ENCODE measurements around the gene ZNF236.
A peak's percentile ranks its signal among the peaks of the same experiment; 100 is the strongest.

The ZNF236 gene

DNA sequence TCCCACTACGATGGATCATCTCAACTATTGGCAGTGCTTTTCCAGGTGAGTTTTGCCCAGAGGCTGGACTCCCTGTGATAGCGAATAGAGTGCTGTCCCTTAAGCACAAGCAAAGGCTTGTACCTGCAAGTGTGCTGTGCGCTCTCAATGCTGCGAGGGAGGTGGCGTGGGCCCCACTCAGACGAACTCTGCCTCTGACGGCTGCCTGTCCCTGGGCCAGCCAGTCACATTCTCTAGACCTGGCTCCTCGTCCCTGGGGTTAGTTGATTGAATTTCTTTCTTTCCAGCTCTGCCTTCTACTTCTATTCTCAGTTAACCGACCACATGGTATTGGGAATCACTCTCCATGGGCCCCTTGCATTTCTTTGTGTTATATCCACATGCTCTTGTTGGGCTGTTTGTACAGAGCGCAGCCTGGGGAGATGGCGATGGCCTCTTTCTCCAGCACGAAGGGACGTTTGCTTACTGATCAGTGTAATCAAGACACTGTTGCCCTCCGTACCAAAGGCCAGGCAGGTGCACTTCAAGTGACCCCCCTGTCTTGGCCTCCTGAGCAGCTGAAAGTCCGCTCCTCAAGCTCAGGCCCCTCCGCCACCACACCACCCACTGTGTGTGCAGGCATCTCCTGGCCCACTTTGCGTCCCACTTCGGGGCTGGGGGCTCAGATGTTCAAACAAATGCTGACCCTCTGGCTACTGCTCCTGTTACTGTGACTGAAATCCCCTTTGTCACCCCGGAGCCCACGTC lies 151.3 kb downstream of the ZNF236 start:
- no peak for DNase-seq (ENCODE audit: low spot score)

DNA sequence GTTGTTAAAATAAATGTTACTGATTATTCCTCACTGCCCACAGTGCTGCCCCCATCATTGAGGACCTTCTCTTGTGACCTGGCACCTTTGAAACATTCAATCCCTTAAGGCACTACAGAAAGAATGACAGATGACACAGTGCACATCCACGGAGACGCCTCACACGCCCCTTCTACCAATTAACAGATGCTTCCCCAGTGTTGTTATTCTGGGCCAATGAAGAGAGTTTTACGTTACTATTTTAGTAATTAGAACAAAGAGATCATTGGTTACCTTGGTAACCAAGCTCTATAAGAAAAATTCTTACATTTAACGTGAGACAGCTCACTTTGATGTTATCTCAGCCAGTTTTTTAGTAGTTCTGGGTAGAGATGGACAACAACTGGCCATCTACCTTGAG lies 152.0 kb downstream of the ZNF236 start:
- no peak for DNase-seq (ENCODE audit: low spot score)

DNA sequence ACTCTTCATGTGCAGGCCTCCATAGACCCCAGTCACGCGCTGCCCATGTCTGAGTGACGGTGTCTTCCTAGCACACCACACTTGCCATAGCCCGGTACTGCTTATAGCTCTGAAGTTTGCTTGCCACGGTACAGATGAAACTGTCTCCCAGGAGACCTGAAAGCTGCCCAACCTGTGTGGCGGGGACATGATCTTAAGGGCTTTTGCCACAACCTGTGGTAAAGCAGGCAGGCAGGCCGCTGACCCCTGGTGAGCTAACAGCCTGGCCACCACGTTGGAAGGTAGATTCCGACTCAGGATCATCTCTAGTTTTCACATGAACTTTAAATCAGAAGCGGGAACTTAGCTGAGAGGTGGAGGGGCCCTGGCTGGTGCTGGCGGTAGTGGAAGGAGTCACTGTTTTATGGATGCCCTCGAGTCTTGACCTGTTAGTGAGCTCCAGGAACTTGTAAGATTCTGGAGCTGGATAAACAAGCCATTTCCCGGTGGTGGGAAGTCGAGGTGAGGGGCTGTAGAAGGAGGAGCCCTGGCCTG lies 153.3 kb downstream of the ZNF236 start:
- DNase-seq (ENCODE audit: low spot score): no peak

DNA sequence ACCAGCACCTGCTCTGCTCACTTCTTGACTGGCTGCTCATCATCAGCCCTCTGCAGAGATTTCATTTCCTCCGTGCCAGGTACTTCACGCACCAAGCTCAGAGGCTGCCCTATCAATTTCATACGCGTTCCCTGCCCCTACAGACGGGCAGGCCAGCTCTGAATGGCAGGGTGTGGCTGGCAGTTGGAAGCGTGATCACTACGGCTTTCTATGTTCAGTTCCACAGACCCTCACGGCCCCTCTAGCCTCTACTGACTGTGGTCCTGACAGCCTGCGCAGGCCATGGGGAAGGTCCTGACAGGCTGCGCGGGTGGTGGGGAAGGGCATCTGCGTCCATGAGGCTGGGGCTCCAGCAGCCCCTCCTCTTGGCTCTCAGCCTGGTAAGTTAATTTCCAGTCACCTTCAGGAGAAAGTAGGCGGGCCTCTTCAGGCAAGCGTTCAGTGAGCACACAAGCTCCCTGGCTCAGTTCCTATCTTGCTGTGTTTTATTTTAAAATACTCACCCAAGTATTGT lies 154.8 kb downstream of the ZNF236 start:
- no peak for DNase-seq (ENCODE audit: low spot score)

DNA sequence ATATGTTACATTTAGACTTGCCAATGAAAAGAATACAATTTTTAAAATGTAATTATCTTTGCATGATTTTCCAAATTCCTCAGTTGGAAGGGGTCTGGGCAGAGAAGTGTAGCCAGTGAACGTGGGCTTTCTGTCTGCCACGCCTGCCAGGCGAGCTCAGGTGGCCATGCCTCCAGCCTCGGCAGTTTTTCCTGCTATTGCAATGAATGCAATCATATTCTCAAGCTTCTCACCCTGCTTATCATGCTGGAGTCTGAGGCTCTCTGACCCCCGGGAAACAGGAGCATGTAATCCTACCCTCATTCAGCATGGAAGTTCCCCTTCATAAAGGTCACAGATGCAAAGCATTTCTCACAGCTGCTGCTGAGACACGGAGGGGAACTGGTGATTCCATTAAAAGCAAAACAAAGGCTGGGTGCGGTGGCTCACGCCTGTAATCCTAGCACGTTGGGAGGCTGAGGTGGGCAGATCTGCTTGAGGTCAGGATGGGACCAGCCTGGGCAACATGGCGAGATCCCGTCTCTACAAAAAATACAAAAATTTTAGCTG lies 155.4 kb downstream of the ZNF236 start:
- no peak for DNase-seq (ENCODE audit: low spot score)

DNA sequence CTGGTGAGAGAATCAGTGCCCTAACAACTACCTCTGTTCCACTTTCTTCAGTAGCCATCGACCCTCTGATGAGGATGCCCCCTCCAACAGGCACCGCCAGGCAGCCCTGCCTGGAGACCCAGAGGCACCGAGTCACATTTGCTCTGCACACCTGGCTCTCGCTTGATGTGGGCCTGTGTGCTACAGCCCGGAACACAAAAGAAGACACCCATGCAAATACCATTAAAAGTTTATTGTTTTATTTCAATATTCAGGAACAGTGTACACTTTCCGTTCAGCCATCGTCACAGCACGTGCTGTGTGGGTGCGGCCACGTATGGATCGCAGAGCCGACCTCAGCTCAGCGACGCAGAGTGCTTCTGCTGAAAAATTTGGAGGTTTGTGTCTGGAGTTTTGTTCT lies 156.3 kb downstream of the ZNF236 start:
- no peak for DNase-seq (ENCODE audit: low spot score)

DNA sequence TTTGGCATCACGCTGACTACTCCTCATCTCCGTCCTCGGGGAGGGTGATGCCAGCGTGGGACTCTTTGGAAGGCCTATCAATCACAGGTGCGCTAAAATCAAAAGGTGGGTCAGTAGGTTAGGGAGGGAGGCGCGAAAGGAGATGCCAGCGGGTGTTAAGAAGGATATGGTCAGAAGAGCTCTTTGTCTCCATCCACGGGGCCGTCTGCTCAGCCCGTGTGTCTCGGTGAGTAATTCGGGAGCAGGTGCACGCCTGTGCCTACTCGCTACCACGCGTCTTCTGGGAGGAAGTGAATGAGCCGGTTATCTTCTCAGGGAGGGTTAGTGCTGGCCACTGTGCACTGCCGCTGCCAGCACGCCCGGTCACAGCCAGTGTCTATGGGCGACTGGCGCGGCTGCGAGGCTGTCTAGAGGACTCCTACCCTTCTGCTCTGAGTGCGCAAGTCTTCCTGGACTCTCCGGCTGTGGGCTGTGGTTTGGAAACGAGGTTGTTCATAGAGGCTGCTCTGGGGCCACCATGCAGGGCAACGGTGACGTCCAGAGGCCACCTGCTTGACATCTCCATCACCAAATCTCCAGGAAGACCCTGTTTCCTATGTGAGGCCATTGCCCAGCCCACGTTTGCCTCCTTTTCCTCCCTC lies 156.9 kb downstream of the ZNF236 start:
- DNase-seq (ENCODE audit: low spot score): no peak

DNA sequence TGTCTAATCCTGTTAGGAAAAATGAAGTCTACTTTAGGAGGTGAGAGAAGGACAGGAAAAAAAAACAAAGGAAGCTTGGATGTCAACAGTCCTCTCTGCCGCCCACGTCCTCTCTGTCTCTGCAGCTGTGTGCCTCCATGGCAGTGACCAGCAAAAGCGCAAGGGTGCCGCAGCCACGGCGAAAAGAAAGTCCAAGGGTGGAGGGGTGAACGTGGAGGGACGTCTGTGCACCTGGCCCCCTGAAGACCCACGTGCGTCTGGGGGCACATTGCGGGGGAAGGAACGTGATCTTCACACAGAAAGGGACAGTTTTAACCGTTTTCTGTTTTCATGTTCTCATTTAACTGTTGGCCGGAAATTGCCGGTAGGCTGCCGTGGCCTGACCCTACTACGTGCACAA lies 157.5 kb downstream of the ZNF236 start:
- DNase-seq (ENCODE audit: low spot score): no peak

DNA sequence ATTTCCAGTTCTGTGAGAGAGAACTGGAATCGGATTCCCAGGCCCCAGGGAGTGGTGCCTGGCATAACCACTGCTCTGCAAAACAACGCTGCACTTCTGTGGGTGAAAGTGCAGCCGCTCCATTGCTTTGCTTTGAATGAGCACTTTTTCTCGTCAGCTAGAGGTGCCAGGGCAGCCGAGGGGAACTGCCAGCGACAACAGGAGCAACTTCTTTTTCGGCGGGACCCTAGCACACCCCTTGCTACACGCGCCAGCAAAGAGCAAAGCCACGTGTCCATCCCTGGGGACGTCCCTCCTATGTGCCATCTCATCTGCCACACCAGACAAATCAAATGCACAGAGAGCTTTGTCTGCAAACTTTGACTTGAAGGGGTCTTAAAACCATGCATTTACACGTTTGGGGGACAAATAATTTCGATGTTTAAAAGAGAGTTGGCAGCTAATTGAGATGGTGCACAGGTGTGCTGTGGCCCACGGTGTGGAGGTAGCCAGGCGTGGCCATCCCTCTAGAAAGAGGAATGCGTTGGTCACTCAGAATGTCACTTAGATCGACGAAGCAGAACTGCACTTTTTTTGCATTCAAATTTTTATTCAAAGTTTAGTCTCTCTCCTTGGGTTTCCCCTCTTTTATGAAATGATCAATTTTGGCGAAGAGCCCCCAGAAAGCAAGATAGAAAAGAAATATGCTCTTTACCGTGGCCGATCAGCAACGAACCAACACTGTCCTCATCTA lies 158.5 kb downstream of the ZNF236 start:
- no peak for DNase-seq (ENCODE audit: low spot score)

DNA sequence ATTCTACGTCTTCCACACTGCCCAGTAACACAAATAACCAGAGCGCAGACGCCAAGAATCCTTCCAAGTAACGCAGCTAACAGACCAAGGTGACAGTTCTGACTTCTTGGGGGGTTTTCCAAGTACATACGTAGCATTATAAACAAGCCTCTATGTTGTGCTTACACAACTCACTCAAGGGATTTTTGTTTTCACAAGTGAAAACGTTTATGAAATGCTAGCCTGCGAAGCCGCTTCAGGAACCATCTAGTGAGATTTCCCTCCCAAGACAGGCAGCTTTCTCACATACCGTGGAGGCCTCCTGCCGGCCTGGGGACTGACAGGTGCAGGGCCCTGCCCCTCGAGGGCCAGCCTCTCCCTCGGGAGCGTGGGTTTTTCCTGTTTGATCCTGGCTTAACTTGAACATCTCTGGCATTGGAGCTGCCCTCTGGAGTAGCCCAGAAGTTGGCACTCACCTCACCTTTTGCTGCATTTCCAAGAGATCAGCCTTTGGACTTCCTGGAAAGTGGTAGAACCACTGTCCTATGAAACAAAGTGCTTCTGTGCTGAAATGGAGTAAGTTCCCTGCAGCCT lies 159.1 kb downstream of the ZNF236 start:
- DNase-seq (ENCODE audit: low spot score): no peak

DNA sequence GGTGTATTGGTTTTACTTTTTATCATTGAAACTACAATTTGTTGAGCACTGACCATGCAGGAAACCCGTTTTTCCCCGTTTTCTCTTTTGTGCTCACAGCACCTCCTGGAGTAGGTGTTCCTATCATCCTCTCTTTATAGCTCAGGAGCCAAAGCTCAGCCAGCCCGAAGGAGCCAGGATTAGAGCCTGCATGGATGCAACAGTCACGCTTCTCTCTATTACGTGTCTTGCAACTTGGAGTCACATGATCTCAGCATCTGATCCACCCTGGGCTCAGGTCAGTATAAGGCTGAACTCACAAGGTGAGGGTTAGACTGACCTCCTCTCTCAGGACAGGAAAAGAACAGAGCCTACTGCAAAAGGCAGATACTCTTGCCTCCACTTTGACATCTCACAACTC lies 159.7 kb downstream of the ZNF236 start:
- DNase-seq (ENCODE audit: low spot score): no peak

DNA sequence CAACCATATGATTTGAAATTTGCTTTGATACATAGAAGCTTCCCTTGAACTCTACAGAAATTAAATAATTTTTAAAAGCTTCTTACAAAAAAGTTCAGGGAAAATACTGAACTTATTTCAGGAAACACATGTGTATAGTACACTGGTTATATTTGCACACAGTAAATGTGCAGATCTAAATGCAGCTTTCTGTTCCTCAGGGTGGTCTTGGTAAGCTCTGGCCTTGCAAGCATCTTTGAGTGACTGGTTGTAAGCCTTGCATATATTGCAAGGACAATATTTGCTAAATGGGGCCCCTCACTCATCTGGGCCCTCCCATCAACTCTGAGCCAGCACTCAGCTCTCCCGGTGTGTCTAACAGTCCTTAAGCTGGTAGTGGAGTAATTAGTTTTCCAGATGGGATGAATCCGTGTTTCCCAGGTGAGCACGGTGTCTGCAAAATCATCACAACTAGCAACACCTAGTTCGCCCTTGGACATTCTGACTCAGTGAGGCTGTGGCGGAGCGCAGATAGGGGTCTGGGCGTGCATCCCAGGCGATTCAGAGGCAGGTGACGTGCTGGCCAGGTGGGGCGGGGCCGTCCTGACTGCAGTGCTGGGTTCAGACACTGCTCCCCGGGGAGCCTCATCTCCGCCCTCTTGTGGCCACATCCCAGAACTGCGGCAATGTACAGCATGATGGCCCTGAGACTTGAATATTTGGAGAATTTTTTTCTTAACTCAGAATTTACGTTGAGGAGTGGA lies 160.7 kb downstream of the ZNF236 start:
- peak; percentile 96 for DNase-seq (ENCODE audit: low spot score)

DNA sequence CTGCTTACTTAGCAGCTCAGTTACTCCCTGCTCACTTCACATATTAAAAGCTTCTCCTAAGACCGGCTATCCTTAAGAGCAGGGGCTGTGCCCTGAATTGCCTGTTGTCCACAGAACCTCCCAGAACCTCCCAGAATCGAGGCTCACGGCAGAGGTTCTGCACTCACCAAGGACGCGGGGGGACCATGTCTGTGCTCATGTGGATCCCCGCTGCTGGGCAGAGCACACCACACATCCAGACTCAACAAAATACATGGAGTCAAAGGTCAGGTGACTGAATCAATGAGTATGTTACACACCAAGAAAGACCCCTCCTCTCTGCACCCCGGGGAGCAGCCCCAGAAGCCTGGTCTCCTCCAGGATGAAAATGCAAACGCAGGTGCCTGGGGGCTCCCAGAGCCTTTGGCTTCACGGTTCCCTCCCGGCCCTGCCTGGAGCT lies 161.3 kb downstream of the ZNF236 start:
- no peak for DNase-seq (ENCODE audit: low spot score)

DNA sequence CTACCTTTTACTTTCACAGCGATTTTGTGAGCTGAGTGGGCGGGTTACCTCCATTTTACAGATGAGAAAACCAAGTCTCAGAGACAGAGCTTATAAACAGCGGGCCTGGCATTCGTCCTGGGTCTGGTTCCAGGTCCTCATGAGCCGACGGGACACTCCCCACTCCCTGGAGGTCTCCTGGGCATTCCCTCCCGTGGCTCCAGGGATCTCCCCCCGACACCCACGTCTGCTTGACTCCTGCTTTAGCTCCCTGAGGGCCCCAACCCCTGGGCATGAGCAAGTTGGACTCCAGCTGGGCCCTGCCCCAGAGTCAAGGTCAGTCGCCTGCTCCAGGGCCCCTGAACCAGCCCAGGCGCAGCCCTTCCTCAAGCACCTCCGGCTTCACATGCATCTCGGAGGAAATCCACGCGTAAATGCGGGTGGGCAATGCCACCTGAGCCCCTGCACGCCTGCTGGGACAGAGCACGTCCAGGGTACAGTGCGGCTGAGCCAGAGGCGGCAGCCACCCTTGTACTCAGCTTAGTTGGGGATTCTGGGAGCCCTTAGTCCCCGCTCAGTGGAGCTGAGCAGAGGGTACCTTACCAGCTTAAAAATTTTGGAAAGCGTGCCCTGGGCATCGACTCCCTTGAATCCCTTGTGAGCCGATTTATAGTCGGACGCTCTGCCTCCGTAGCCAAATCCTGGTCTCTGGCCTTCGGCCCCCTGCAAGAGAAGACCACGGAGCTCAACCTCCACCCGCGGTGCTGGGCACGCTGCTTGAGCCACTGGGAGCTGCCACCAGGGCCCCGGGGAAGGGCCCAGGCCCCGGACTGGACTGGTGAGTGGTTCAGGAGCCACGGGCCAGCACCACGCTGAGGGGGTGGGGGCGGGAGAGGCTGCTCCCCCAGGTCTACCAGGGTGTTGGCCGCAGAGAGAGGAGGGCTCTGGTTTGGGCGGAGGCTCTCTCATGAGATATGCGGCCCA lies 162.1 kb downstream of the ZNF236 start:
- no peak for DNase-seq (ENCODE audit: low spot score)

DNA sequence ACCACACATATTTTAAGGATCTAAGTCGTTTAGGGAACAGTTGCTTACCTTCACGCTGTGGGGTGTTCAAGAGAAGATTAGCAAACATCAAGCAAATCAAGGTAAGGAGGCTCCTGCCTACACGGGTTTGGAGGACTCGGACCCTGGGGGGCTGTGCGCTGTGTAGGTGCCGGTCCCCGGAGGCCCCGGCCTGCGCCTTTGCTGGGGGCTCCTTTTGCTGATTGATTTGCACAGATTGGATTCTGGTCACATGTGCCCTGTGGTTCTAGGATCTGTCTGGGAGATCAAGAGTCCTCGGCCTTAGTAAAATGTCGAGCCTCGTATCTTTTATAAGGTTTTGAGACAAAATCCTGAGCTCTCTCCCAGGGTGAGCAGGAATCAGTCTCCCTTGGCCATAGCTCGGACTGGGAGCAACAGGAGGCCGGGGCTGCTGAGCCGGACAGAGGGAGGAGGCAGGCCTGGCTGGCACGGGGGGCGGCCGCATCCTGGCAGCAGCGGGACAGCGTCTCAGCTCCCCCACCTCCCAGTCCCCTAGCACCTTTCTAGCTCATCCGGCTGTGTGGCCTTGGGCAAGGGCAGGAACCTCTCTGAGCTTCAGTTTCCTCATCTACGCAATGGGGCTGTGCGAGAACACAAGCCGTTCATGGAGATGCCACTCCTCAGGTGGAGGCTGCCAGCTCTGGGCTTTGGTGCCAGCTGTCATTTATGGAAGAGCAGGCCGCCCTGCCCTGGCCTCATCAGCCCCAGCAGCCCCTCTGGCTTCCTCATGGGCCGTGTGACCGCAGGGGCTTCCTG lies 163.0 kb downstream of the ZNF236 start:
- DNase-seq (ENCODE audit: low spot score): no peak

DNA sequence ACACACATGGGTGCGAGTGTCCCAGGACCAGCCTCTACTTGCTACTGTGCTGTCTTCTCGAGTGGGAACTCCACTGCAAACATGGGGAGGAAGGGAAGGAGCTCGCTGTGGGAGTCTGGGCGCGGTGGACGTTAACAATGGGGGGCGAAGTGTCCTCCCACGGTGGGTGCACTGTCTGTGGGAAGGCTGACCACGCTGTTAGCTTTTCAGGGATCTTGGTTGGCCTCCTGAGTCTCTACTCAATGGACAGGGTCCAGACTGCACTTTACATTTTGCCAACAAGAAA lies 163.5 kb downstream of the ZNF236 start:
- no peak for DNase-seq (ENCODE audit: low spot score)

DNA sequence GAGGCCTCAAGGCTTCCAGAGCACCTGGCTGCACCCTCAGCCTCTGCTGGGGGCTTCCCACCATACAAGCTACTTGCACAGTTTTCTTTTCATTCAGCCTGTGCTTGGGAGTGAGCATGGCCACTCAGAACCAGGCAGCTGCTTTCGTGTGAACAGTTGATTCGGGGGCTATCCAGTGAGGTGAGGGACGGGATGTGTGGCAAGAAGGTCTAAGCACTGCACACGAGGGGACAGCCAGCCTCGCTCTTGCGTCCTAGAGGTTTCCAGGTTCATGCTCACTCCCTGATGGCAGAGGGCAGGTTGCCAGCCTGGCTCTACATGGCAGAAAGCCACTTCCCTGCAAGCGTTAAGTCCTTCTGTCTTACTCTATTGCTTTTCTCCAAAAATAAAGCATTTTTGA lies 164.0 kb downstream of the ZNF236 start:
- DNase-seq (ENCODE audit: low spot score): no peak

DNA sequence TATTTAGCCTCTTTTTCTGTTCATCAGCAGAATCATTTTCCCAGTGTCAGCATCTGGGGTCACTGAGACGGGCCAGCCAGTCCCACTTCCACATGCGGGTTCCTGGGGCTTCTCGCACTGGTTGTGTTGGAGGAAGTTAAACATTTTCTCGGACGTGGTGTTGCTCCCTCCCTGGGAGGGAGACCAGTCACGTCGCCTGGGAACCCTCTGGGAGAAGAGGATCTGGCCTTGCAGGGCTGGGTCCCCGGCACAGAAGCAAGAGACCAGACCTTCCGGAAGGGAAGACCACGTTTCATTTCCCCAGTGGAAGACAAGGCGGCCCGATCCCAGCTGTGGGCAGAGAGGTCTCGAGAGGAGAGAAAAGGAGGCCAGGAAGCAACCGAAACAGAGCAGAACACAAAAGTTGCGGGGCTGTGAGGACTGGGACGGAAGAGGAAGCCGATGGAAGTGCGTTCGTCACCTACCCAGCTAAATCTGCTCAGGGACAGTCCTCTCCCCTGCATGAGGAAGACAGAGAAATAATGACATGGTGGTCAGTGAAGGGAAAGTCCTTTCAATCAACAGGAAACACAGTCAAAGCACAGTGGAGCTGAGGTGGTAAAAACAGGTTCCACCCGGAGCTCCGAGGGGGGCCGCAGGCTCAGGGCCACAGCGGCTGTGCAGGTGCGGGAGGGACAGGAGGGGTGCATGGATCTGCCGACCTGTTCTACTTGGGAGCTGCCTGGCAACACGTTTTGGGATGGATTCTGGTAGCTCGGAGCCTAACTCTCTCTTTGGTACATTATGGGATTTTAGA lies 165.9 kb downstream of the ZNF236 start:
- DNase-seq (ENCODE audit: low spot score): no peak
